Peyer's patch (tissue), 4 donors: ENCODE measurements around the gene KHDRBS1. TPM values are rescaled to one million over a fixed set of nuclear protein-coding genes. Genes with fewer than 3 reads are reported as not detected.
A peak's percentile ranks its signal among the peaks of the same experiment; 100 is the strongest.
"Not testable (repeated sequence)": the region's sequence is repeated elsewhere in the genome, so short reads cannot be mapped to it uniquely, and the experiment has no call there.

Source experiments
- DNase-seq, 3 donors: peaks; one replicate each; pipeline ENCODE4 v3.0.0-alpha.2; 2017 to 2019
- H3K27ac ChIP-seq, 4 donors: fragments of 200-600 bp; sonication (generic); one replicate each; pipeline ENCODE4 v1.5.1; 2016 to 2019
- H3K27me3 ChIP-seq, 2 donors: fragments of 200-600 bp; sonication (generic); one replicate each; pipeline ENCODE4 v1.5.1; 2019
- H3K36me3 ChIP-seq, 3 donors: fragments of 200-600 bp; sonication (generic); one replicate each; pipeline ENCODE4 v1.5.1; 2016 to 2019
- H3K4me1 ChIP-seq, 4 donors: fragments of 200-600 bp; sonication (generic); one replicate each; pipeline ENCODE4 v1.5.1; 2016 to 2019
- H3K4me3 ChIP-seq, 4 donors: fragments of 200-600 bp; sonication (generic); 1 replicate in 3 of 4; 2 replicates in 1 of 4; pipeline ENCODE4 v1.5.1; 2016 to 2019; ENCODE audit warnings: mild to moderate bottlenecking in 1 of 4
- H3K9me3 ChIP-seq, 4 donors: fragments of 200-600 bp; sonication (generic); one replicate each; pipeline ENCODE4 v1.5.1; 2016 to 2019; ENCODE audit warnings: mild to moderate bottlenecking in 1 of 4
- CTCF ChIP-seq, 6 experiments: fragments of 450-650 bp in 4 of 6; fragments of 200-600 bp in 2 of 6; sonication (generic) in 1 of 6; IDR thresholded peaks; one replicate each; pipeline ENCODE4 v1.5.1; 2017 to 2019; ENCODE audit warnings: antibody characterized with exemption in 6 of 6, mild to moderate bottlenecking in 3 of 6, moderate library complexity in 1 of 6
- POLR2A ChIP-seq, 2 donors: fragments of 450-650 bp; IDR thresholded peaks; one replicate each; pipeline ENCODE4 v1.5.1; 2017; ENCODE audit warnings: antibody characterized with exemption in 2 of 2, mild to moderate bottlenecking in 2 of 2, moderate library complexity in 2 of 2
- total RNA-seq, 4 donors: library from RNA; depleted of rRNA; stranded (reverse); fragments of >200 nt; gene quantifications; one replicate each; pipeline ENCODE4 v1.1.0, GENCODE V29; 2016

KHDRBS1 gene
- total RNA-seq, 4 donors from 2014 or later, result 54.2 to 97.4 (median 59.7) TPM

GRCh38 chr1:32055416-32055815 lies 41.7 kb downstream of the KHDRBS1 start:
- Histone ChIP-seq H3K4me1 (no peaks in the 10 kb centered on the region), H3K4me3 (no peak overlapping the region), H3K9me3 (no peaks in the 10 kb centered on the region), H3K36me3 (peaks cover 0 to 83% (median 0%) of the 10 kb centered on the region in 3 donors), H3K27ac (no peak overlapping the region), H3K27me3 (no peaks in the 10 kb centered on the region)
- TF ChIP-seq POLR2A (IDR thresholded peaks at IDR 0.05) (no peak), CTCF (IDR thresholded peaks at IDR 0.05) (no peak)
- no peak for DNase-seq

- Histone ChIP-seq H3K27ac (no peak overlapping the region), H3K36me3 (peaks cover 0 to 84% (median 0%) of the 10 kb centered on the region in 3 donors), H3K4me3 (no peak overlapping the region), H3K27me3 (no peaks in the 10 kb centered on the region), H3K9me3 (no peaks in the 10 kb centered on the region), H3K4me1 (no peaks in the 10 kb centered on the region)
- DNase-seq, result no peak
- TF ChIP-seq POLR2A (IDR thresholded peaks at IDR 0.05) (no peak), CTCF (IDR thresholded peaks at IDR 0.05) (no peak)
Measured at GRCh38 chr1:32056598-32056997, 42.9 kb downstream of the KHDRBS1 start.

GRCh38 chr1:32060914-32061313 lies 47.2 kb downstream of the KHDRBS1 start:
- peaks cover 0 to 15% (median 0%) of the 10 kb centered on the region in 4 donors for H3K4me1 ChIP-seq
- no peaks in the 10 kb centered on the region for H3K27me3 ChIP-seq
- no peak overlapping the region for H3K27ac ChIP-seq
- TF ChIP-seq POLR2A (IDR thresholded peaks at IDR 0.05) (no peak), CTCF (IDR thresholded peaks at IDR 0.05) (no peak)
- no peak overlapping the region for H3K4me3 ChIP-seq
- no peak for DNase-seq
- no peaks in the 10 kb centered on the region for H3K9me3 ChIP-seq
- peaks cover 0 to 42% (median 0%) of the 10 kb centered on the region in 3 donors for H3K36me3 ChIP-seq

- Histone ChIP-seq H3K27me3 (no peaks in the 10 kb centered on the region), H3K4me1 (peaks cover 0 to 28% (median 6%) of the 10 kb centered on the region in 4 donors), H3K36me3 (peaks cover 0 to 34% (median 0%) of the 10 kb centered on the region in 3 donors), H3K9me3 (no peaks in the 10 kb centered on the region), H3K27ac (peak overlapping the region in 3 of 4 donors; percentile 9 to 28 (median 21)), H3K4me3 (no peak overlapping the region)
- TF ChIP-seq POLR2A (IDR thresholded peaks at IDR 0.05), result no peak
- TF ChIP-seq CTCF (IDR thresholded peaks at IDR 0.05), result no peak
- no peak for DNase-seq
Measured at GRCh38 chr1:32062867-32063230, 49.2 kb downstream of the KHDRBS1 start.

GRCh38 chr1:32063261-32063681 lies 49.6 kb downstream of the KHDRBS1 start:
- peaks cover 0 to 30% (median 0%) of the 10 kb centered on the region in 3 donors for H3K36me3 ChIP-seq
- no peak overlapping the region for H3K4me3 ChIP-seq
- no peaks in the 10 kb centered on the region for H3K27me3 ChIP-seq
- H3K27ac ChIP-seq, result peak overlapping the region in 3 of 4 donors; percentile 9 to 28 (median 21)
- peaks cover 0 to 28% (median 6%) of the 10 kb centered on the region in 4 donors for H3K4me1 ChIP-seq
- no peaks in the 10 kb centered on the region for H3K9me3 ChIP-seq
- TF ChIP-seq CTCF (IDR thresholded peaks at IDR 0.05), result peak; percentile 41 to 74 (median 72)
- no peak for TF ChIP-seq POLR2A (IDR thresholded peaks at IDR 0.05)
- DNase-seq, result peak in 1 of 3 donors; percentile 21

- Histone ChIP-seq H3K4me1 (peaks cover 0 to 28% (median 6%) of the 10 kb centered on the region in 4 donors), H3K27ac (peak overlapping the region in 1 of 4 donors; percentile 10)
- DNase-seq, result peak in 1 of 3 donors; percentile 39
- H3K9me3 ChIP-seq, H3K27me3 ChIP-seq, H3K36me3 ChIP-seq, H3K4me3 ChIP-seq: not testable (repeated sequence)
Measured at GRCh38 chr1:32065613-32066488, 52.2 kb downstream of the KHDRBS1 start.
